ENCODE results near the gene PSMF1.

PSMF1 gene

GRCh38 chr20:1185316-1185741 is 66.9 kb downstream of the PSMF1 start:
- TF ChIP-seq FOXP2 (optimal IDR thresholded peaks at IDR 0.05; ENCODE audit: borderline replicate concordance, extremely low read depth, extremely low read length, insufficient read depth): no peak
- no peak for TF ChIP-seq TAF1 (IDR thresholded peaks at IDR 0.05; ENCODE audit: borderline replicate concordance, insufficient read depth, low read length)
- no peak for TF ChIP-seq SIN3A (IDR thresholded peaks at IDR 0.05; ENCODE audit: borderline replicate concordance, insufficient read depth, low read length)
- no peak for TF ChIP-seq REST (IDR thresholded peaks at IDR 0.05; ENCODE audit: insufficient read depth in 1 of 2, low read depth in 2 of 2, low read length in 2 of 2)
- TF ChIP-seq POLR2AphosphoS5 (IDR thresholded peaks at IDR 0.05; ENCODE audit: low read depth, low read length): no peak

GRCh38 chr20:1185790-1186334 is 67.5 kb downstream of the PSMF1 start:
- TF ChIP-seq REST (IDR thresholded peaks at IDR 0.05; ENCODE audit: insufficient read depth in 1 of 2, low read depth in 2 of 2, low read length in 2 of 2) (no peak), SIN3A (IDR thresholded peaks at IDR 0.05; ENCODE audit: borderline replicate concordance, insufficient read depth, low read length) (no peak), POLR2AphosphoS5 (IDR thresholded peaks at IDR 0.05; ENCODE audit: low read depth, low read length) (no peak), FOXP2 (optimal IDR thresholded peaks at IDR 0.05; ENCODE audit: borderline replicate concordance, extremely low read depth, extremely low read length, insufficient read depth) (no peak), TAF1 (IDR thresholded peaks at IDR 0.05; ENCODE audit: borderline replicate concordance, insufficient read depth, low read length) (no peak)

- TF ChIP-seq POLR2AphosphoS5 (IDR thresholded peaks at IDR 0.05; ENCODE audit: low read depth, low read length) (no peak), FOXP2 (optimal IDR thresholded peaks at IDR 0.05; ENCODE audit: borderline replicate concordance, extremely low read depth, extremely low read length, insufficient read depth) (no peak)
Measured at GRCh38 chr20:1186367-1186991, 68.1 kb downstream of the PSMF1 start.

GRCh38 chr20:1187605-1188171 is 69.3 kb downstream of the PSMF1 start:
- TF ChIP-seq FOXP2 (optimal IDR thresholded peaks at IDR 0.05; ENCODE audit: borderline replicate concordance, extremely low read depth, extremely low read length, insufficient read depth) (no peak), SIN3A (IDR thresholded peaks at IDR 0.05; ENCODE audit: borderline replicate concordance, insufficient read depth, low read length) (no peak), POLR2AphosphoS5 (IDR thresholded peaks at IDR 0.05; ENCODE audit: low read depth, low read length) (no peak), TAF1 (IDR thresholded peaks at IDR 0.05; ENCODE audit: borderline replicate concordance, insufficient read depth, low read length) (no peak), REST (IDR thresholded peaks at IDR 0.05; ENCODE audit: insufficient read depth in 1 of 2, low read depth in 2 of 2, low read length in 2 of 2) (no peak)

GRCh38 chr20:1188347-1188746 is 69.9 kb downstream of the PSMF1 start:
- TF ChIP-seq REST (IDR thresholded peaks at IDR 0.05; ENCODE audit: insufficient read depth in 1 of 2, low read depth in 2 of 2, low read length in 2 of 2) (no peak), TAF1 (IDR thresholded peaks at IDR 0.05; ENCODE audit: borderline replicate concordance, insufficient read depth, low read length) (no peak), FOXP2 (optimal IDR thresholded peaks at IDR 0.05; ENCODE audit: borderline replicate concordance, extremely low read depth, extremely low read length, insufficient read depth) (no peak), SIN3A (IDR thresholded peaks at IDR 0.05; ENCODE audit: borderline replicate concordance, insufficient read depth, low read length) (no peak), POLR2AphosphoS5 (IDR thresholded peaks at IDR 0.05; ENCODE audit: low read depth, low read length) (no peak)

Measured in PFSK-1 (cell line).